Astrocyte of the cerebellum (primary cell): ENCODE data around the gene LEKR1.
A peak's percentile ranks its signal among the peaks of the same experiment; 100 is the strongest.

Source experiments
- DNase-seq: peaks from one replicate; pipeline ENCODE4 v3.0.0-alpha.2; 2011; ENCODE audit warnings: low read depth
- H3K4me3 ChIP-seq: 2 replicates; pipeline ENCODE4 v1.5.1; 2011; ENCODE audit warnings: mild to moderate bottlenecking, low read depth, low read length, moderate library complexity
- CTCF ChIP-seq: IDR thresholded peaks from 2 replicates; pipeline ENCODE4 v1.5.1; 2012; ENCODE audit warnings: low read length, low read depth, moderate library complexity, mild to moderate bottlenecking; ENCODE audit errors: missing control alignments
- in situ Hi-C: cut with HindIII; loops from 2 replicates; pipeline ENCODE4 v1.10.0; 2017; ENCODE audit warnings: low sequenced_read_pairs

Gene LEKR1

GRCh38 chr3:156787926-156788663 lies 38.1 kb upstream of the LEKR1 start:
- no peak for TF ChIP-seq CTCF
- peak; percentile 80 for DNase-seq
- no peak overlapping the region for H3K4me3 ChIP-seq
- in situ Hi-C loops, result no loop called here

- in situ Hi-C loops, result no loop called here
- no peak overlapping the region for H3K4me3 ChIP-seq
- no peak for DNase-seq
- no peak for TF ChIP-seq CTCF
Observed at GRCh38 chr3:156788846-156789245, 37.3 kb upstream of the LEKR1 start.

- DNase-seq, result peak; percentile 56
- no peak overlapping the region for H3K4me3 ChIP-seq
- in situ Hi-C loops, result no loop called here
- TF ChIP-seq CTCF, result no peak
Observed at GRCh38 chr3:156790156-156790555, 36.0 kb upstream of the LEKR1 start.

- in situ Hi-C loops, result no loop called here
- TF ChIP-seq CTCF, result no peak
- H3K4me3 ChIP-seq, result no peak overlapping the region
- DNase-seq, result no peak
Observed at GRCh38 chr3:156792114-156792513, 34.0 kb upstream of the LEKR1 start.

- H3K4me3 ChIP-seq, result no peak overlapping the region
- in situ Hi-C loops, result no loop called here
- no peak for DNase-seq
- no peak for TF ChIP-seq CTCF
Observed at GRCh38 chr3:156792536-156792935, 33.6 kb upstream of the LEKR1 start.

- in situ Hi-C loops, result no loop called here
- TF ChIP-seq CTCF, result no peak
- DNase-seq, result no peak
- no peak overlapping the region for H3K4me3 ChIP-seq
Observed at GRCh38 chr3:156792945-156793344, 33.2 kb upstream of the LEKR1 start.

GRCh38 chr3:156793400-156793799 lies 32.8 kb upstream of the LEKR1 start:
- H3K4me3 ChIP-seq, result no peak overlapping the region
- no peak for DNase-seq
- TF ChIP-seq CTCF, result no peak
- in situ Hi-C loops, result no loop called here
